Upper lobe of left lung (tissue), 6 donors: ENCODE measurements around the gene NMB. TPM values are rescaled to one million over a fixed set of nuclear protein-coding genes. Genes with fewer than 3 reads are reported as not detected.

Source experiments
- ATAC-seq, 2 donors: fragments of 200-7000 bp; cut with Tn5 transposase; one replicate each; pipeline ENCODE4 v1.9.1; 2022; ENCODE audit warnings: mild to moderate bottlenecking in 2 of 2, moderate library complexity in 2 of 2; ENCODE audit not compliant: low FRiP score in 2 of 2
- DNase-seq, 2 donors: peaks; one replicate each; pipeline ENCODE4 v3.0.0-alpha.2; 2019 to 2020
- H3K27ac ChIP-seq, 4 donors: fragments of 200-600 bp; sonication (generic); one replicate each; pipeline ENCODE4 v1.5.1; 2016 to 2019
- H3K27me3 ChIP-seq, 4 donors: fragments of 200-600 bp; sonication (generic); one replicate each; pipeline ENCODE4 v1.5.1; 2017 to 2019
- H3K36me3 ChIP-seq, 4 donors: fragments of 200-600 bp; sonication (generic); one replicate each; pipeline ENCODE4 v1.5.1; 2016 to 2019
- H3K4me1 ChIP-seq, 4 donors: fragments of 200-600 bp; sonication (generic); one replicate each; pipeline ENCODE4 v1.5.1; 2018 to 2019
- H3K4me3 ChIP-seq, 4 donors: fragments of 200-600 bp; sonication (generic); one replicate each; pipeline ENCODE4 v1.5.1; 2017 to 2019; ENCODE audit warnings: mild to moderate bottlenecking in 2 of 4, moderate library complexity in 1 of 4
- H3K9me3 ChIP-seq, 4 donors: fragments of 200-600 bp; sonication (generic); one replicate each; pipeline ENCODE4 v1.5.1; 2018 to 2019
- EP300 ChIP-seq, 4 donors: sonication (generic); formaldehyde crosslinking; IDR thresholded peaks; one replicate each; pipeline ENCODE4 v1.5.1; 2017; ENCODE audit warnings: antibody characterized with exemption in 4 of 4, control low read depth in 2 of 4
- POLR2A ChIP-seq, 4 donors: fragments of 450-650 bp; IDR thresholded peaks; one replicate each; pipeline ENCODE4 v1.5.1; 2016 to 2017; ENCODE audit warnings: antibody characterized with exemption in 4 of 4, mild to moderate bottlenecking in 2 of 4
- POLR2AphosphoS5 ChIP-seq, 2 donors: sonication (generic); formaldehyde crosslinking; IDR thresholded peaks; one replicate each; pipeline ENCODE4 v1.5.1; 2017; ENCODE audit warnings: antibody characterized with exemption in 2 of 2
- WGBS, 2 donors: methylation state at CpG; one replicate each; pipeline ENCODE4 v1.1.5; 2017 to 2018; 5-methylcytosine and 5-hydroxymethylcytosine counted together
- total RNA-seq, 6 donors: library from RNA; depleted of rRNA in 4 of 6; stranded (reverse); fragments of >200 nt in 4 of 6; gene quantifications; one replicate each; pipeline versions ENCODE4 v1.1.0 to v1.2.1, GENCODE V29; 2016 to 2021
- TF ChIP-seq, protein P1 (sequence below), 6 experiments: fragments of 450-650 bp in 4 of 6; fragments of 200-600 bp in 2 of 6; sonication (generic) in 2 of 6; IDR thresholded peaks; one replicate each; pipeline ENCODE4 v1.5.1; 2016 to 2019; ENCODE audit warnings: antibody characterized with exemption in 6 of 6
- donor health status: DM: no; HTN: no; CAD: no; lungs with moderate emphysema.
- donor health status: DM: no; HTN: yes; CAD: no; lungs with severe emphysema.

NMB gene
- total RNA-seq, 6 donors from 2014 or later = 4.7 to 13.1 (median 5.7) TPM; not detected in 1

- H3K4me3 ChIP-seq = peak within 1 kb of the TSS; percentile 83 to 96 (median 94)
- TF ChIP-seq, protein P1, sequence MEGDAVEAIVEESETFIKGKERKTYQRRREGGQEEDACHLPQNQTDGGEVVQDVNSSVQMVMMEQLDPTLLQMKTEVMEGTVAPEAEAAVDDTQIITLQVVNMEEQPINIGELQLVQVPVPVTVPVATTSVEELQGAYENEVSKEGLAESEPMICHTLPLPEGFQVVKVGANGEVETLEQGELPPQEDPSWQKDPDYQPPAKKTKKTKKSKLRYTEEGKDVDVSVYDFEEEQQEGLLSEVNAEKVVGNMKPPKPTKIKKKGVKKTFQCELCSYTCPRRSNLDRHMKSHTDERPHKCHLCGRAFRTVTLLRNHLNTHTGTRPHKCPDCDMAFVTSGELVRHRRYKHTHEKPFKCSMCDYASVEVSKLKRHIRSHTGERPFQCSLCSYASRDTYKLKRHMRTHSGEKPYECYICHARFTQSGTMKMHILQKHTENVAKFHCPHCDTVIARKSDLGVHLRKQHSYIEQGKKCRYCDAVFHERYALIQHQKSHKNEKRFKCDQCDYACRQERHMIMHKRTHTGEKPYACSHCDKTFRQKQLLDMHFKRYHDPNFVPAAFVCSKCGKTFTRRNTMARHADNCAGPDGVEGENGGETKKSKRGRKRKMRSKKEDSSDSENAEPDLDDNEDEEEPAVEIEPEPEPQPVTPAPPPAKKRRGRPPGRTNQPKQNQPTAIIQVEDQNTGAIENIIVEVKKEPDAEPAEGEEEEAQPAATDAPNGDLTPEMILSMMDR (IDR thresholded peaks at IDR 0.05) = no peak
- TF ChIP-seq EP300 (IDR thresholded peaks at IDR 0.05) (peak in 1 of 4 donors; percentile 3), POLR2A (IDR thresholded peaks at IDR 0.05) (peak in 3 of 4 donors; percentile 30 to 82 (median 54)), POLR2AphosphoS5 (IDR thresholded peaks at IDR 0.05) (peak; percentile 81 to 89)
- H3K4me1 ChIP-seq = peaks cover 29 to 58% (median 36%) of the 10 kb centered on the region in 4 donors
- 0 to 1% methylated on average over 19 to 41 of the region's 49 CpGs for WGBS, 2 donors
- H3K27me3 ChIP-seq = no peaks in the 10 kb centered on the region
- peak within 1 kb of the TSS; percentile 80 to 93 (median 87) for H3K27ac ChIP-seq
- peaks cover 5 to 37% (median 22%) of the 10 kb centered on the region in 4 donors for H3K36me3 ChIP-seq
- H3K9me3 ChIP-seq = no peaks in the 10 kb centered on the region
- ATAC-seq = peak; percentile 95 to 96
- peak; percentile 97 to 99 for DNase-seq
These were observed 3.9 kb downstream of the NMB start, which contains the start of gene WDR73 for GRCh38 chr15:84653910-84654688. WDR73 (minus strand) TSS chr15:84654283; CDS start chr15:84654274, 9 bp downstream.

- ATAC-seq (no peak), DNase-seq (no peak)
- TF ChIP-seq POLR2A (IDR thresholded peaks at IDR 0.05) (no peak), EP300 (IDR thresholded peaks at IDR 0.05) (no peak), POLR2AphosphoS5 (IDR thresholded peaks at IDR 0.05) (no peak)
- TF ChIP-seq, protein P1 (IDR thresholded peaks at IDR 0.05) = no peak
- H3K27me3 ChIP-seq = no peaks in the 10 kb centered on the region
- WGBS, 2 donors = 17% methylated on average over 7 of the region's 7 CpGs; no CpG with 5 or more reads in 1 of the 2 donors
- peak overlapping the region; percentile 80 to 93 (median 87) for H3K27ac ChIP-seq
- peak overlapping the region; percentile 83 to 96 (median 94) for H3K4me3 ChIP-seq
- H3K9me3 ChIP-seq = no peaks in the 10 kb centered on the region
- H3K4me1 ChIP-seq = peaks cover 26 to 58% (median 35%) of the 10 kb centered on the region in 4 donors
- peaks cover 11 to 42% (median 25%) of the 10 kb centered on the region in 4 donors for H3K36me3 ChIP-seq
These were observed 4.5 kb downstream of the NMB start for GRCh38 chr15:84653584-84653909.

- no peaks in the 10 kb centered on the region for H3K9me3 ChIP-seq
- WGBS, 2 donors = 94 to 95% methylated on average over 2 of the region's 2 CpGs
- H3K27ac ChIP-seq = no peak overlapping the region
- no peak for DNase-seq
- peaks cover 15 to 39% (median 24%) of the 10 kb centered on the region in 4 donors for H3K4me1 ChIP-seq
- no peak overlapping the region for H3K4me3 ChIP-seq
- no peak for TF ChIP-seq POLR2AphosphoS5 (IDR thresholded peaks at IDR 0.05)
- no peaks in the 10 kb centered on the region for H3K27me3 ChIP-seq
- H3K36me3 ChIP-seq = peaks cover 16 to 80% (median 64%) of the 10 kb centered on the region in 4 donors
- no peak for ATAC-seq
These were observed 8.3 kb downstream of the NMB start for GRCh38 chr15:84649706-84650105.

DNA sequence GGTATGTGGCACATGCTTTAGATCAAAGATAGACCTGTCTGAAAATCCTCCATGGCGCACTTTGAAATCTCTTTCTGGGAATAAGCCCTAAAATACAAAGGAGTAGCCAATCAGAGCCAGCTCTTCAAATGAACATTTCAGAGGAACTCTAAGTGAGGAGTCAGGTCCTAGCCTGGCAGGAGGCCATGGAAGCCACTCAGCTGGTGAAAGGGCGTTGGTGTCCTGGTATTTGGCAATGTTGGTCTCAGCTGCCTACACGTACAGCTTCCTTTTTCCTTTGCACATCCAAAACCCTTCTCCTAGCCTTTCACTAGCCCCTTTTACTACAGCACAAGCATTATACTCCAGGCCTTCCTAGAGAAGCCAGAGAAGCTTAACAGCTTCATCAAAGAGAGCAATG is 9.5 kb downstream of the NMB start:
- WGBS, 2 donors = 47 to 49% methylated on average over 3 of the region's 3 CpGs
- TF ChIP-seq POLR2A (IDR thresholded peaks at IDR 0.05) (no peak), EP300 (IDR thresholded peaks at IDR 0.05) (no peak), POLR2AphosphoS5 (IDR thresholded peaks at IDR 0.05) (no peak)
- TF ChIP-seq, protein P1 (IDR thresholded peaks at IDR 0.05) = no peak
- DNase-seq = peak in 1 of 2 donors; percentile 71
- H3K27me3 ChIP-seq = no peaks in the 10 kb centered on the region
- H3K9me3 ChIP-seq = no peaks in the 10 kb centered on the region
- H3K27ac ChIP-seq = no peak overlapping the region
- ATAC-seq = peak in 1 of 2 donors; percentile 54
- H3K4me1 ChIP-seq = peaks cover 10 to 32% (median 21%) of the 10 kb centered on the region in 4 donors
- H3K36me3 ChIP-seq = peaks cover 16 to 92% (median 73%) of the 10 kb centered on the region in 4 donors
- H3K4me3 ChIP-seq = no peak overlapping the region

DNA sequence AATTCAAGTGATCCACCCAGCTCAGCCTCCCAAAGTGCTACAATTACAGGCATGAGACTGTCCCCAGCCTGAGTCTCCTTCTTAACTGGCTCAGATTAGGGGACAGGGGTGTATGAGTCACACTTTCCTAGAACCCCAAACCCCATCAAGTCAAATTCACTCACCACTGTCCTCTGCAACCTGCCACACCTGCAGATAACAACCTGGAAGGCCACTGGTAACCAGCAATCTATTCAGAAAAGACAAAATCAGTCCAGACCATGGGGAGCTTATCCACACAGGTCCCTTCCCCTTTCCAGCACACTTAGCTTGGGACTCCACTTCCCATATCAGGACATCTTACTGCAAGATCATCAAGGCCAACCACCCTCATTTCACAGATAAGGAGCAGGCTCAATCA is 10.3 kb downstream of the NMB start:
- Histone ChIP-seq H3K9me3 (no peaks in the 10 kb centered on the region), H3K36me3 (peaks cover 21 to 100% (median 80%) of the 10 kb centered on the region in 4 donors), H3K4me1 (peaks cover 2 to 23% (median 12%) of the 10 kb centered on the region in 4 donors), H3K27ac (no peak overlapping the region), H3K27me3 (no peaks in the 10 kb centered on the region), H3K4me3 (no peak overlapping the region)
- no peak for TF ChIP-seq POLR2A (IDR thresholded peaks at IDR 0.05)
- ATAC-seq = no peak
- no peak for DNase-seq
